Neutrophil (primary cell): ENCODE data around the gene CD300LF.

Experiments used
- H3K27ac ChIP-seq: fragments of 200-600 bp; sonication (generic); 2 replicates; pipeline ENCODE4 v1.5.1; 2016; ENCODE audit warnings: mild to moderate bottlenecking, moderate library complexity
- H3K27me3 ChIP-seq: fragments of 200-600 bp; sonication (generic); 2 replicates; pipeline ENCODE4 v1.6.0; 2016; ENCODE audit warnings: mild to moderate bottlenecking
- H3K36me3 ChIP-seq: fragments of 200-600 bp; sonication (generic); 2 replicates; pipeline ENCODE4 v1.5.1; 2017
- H3K4me1 ChIP-seq, 2 experiments: fragments of 200-600 bp in 1 of 2; sonication (generic) in 1 of 2; 1 replicate in 1 of 2; 2 replicates in 1 of 2; pipeline versions ENCODE4 v1.5.1 to v1.6.1; 2013 to 2016; ENCODE audit warnings: low read depth in 1 of 2, low read length in 1 of 2, mild to moderate bottlenecking in 1 of 2, moderate library complexity in 1 of 2; ENCODE audit not compliant: control insufficient read depth in 1 of 2, insufficient read depth in 1 of 2
- H3K4me3 ChIP-seq, 2 experiments: fragments of 200-600 bp in 1 of 2; sonication (generic) in 1 of 2; 1 replicate in 1 of 2; 2 replicates in 1 of 2; pipeline ENCODE4 v1.5.1; 2013 to 2016; ENCODE audit warnings: low read depth in 1 of 2, low read length in 1 of 2, mild to moderate bottlenecking in 1 of 2, moderate library complexity in 1 of 2
- H3K9me3 ChIP-seq: fragments of 200-600 bp; sonication (generic); 2 replicates; pipeline ENCODE4 v1.5.1; 2016
- TF ChIP-seq, protein P1 (sequence below): fragments of 200-600 bp; sonication (generic); IDR thresholded peaks from 2 replicates; pipeline ENCODE4 v1.5.1; 2016; ENCODE audit warnings: antibody characterized with exemption

The CD300LF gene

DNA sequence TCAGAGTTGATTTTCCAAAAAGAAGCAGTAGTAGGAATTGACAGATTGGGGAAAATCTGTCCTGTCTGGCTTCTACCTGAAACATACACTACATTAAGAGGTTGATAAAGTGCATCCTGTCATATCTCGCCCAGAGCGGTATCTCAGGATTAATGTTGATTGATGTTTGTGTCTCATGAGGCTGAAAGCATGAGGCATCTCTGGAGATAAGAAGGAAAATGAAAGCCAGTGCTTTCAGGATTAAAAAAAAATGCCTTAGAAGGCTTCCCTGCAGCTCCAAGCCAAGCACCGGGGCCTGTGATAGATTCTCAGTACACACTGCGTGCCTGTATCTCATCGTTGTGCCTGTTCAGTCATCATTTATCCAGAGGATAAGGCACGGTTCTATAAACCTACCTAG, 62.8 kb downstream of the CD300LF start:
- TF ChIP-seq, protein P1, sequence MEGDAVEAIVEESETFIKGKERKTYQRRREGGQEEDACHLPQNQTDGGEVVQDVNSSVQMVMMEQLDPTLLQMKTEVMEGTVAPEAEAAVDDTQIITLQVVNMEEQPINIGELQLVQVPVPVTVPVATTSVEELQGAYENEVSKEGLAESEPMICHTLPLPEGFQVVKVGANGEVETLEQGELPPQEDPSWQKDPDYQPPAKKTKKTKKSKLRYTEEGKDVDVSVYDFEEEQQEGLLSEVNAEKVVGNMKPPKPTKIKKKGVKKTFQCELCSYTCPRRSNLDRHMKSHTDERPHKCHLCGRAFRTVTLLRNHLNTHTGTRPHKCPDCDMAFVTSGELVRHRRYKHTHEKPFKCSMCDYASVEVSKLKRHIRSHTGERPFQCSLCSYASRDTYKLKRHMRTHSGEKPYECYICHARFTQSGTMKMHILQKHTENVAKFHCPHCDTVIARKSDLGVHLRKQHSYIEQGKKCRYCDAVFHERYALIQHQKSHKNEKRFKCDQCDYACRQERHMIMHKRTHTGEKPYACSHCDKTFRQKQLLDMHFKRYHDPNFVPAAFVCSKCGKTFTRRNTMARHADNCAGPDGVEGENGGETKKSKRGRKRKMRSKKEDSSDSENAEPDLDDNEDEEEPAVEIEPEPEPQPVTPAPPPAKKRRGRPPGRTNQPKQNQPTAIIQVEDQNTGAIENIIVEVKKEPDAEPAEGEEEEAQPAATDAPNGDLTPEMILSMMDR: no peak
- H3K27me3 ChIP-seq: peaks cover 95% of the 10 kb centered on the region

DNA sequence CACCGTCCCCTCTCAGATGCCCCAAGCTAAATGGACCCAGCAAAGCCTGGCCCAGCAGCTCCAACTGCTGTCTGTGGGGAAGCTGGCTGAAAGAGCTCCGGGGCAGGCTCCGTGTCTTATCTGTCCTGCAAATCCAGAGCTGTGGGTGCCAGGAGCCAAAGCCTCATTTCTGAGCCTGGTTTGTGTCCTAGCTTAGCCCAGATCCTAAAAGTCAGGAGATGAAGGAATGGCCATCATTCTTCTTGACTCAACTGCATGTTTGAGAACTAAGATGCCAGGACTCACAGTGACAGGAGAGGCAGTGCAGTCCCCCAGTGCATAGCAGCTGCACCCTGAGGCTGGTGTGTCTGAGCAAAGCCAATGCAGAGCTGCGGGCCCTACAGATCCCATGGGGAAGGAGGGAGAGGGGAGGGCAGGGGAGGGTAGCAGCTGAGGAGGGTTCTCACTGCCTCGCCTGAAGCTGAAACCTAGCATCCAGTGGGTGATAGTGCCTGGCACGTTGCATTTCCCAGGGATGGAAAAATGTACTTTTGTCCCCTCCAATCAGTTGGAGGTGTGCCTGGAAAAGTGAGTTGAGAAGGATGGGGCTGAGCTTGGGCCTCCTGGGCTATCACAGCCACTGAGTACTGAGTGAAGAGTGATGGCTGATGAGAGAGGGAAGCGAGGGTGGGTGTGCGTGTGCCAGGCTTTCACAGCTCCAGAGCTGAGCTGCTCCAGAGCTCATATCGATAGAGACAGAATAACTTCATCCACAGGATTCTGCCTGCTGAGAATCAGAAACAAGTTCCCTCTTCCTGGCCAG, 64.7 kb downstream of the CD300LF start:
- no peaks in the 10 kb centered on the region for H3K4me1 ChIP-seq
- no peaks in the 10 kb centered on the region for H3K9me3 ChIP-seq
- H3K27me3 ChIP-seq: peaks cover 94% of the 10 kb centered on the region
- H3K36me3 ChIP-seq: no peaks in the 10 kb centered on the region
- TF ChIP-seq, protein P1: no peak
- no peak overlapping the region for H3K27ac ChIP-seq
- H3K4me3 ChIP-seq: no peak overlapping the region

More for the DNA sequence above, 62.8 kb downstream of the CD300LF start:
- Histone ChIP-seq H3K9me3 (no peaks in the 10 kb centered on the region), H3K36me3 (no peaks in the 10 kb centered on the region), H3K27ac (no peak overlapping the region), H3K4me1 (no peaks in the 10 kb centered on the region), H3K4me3 (no peak overlapping the region)

DNA sequence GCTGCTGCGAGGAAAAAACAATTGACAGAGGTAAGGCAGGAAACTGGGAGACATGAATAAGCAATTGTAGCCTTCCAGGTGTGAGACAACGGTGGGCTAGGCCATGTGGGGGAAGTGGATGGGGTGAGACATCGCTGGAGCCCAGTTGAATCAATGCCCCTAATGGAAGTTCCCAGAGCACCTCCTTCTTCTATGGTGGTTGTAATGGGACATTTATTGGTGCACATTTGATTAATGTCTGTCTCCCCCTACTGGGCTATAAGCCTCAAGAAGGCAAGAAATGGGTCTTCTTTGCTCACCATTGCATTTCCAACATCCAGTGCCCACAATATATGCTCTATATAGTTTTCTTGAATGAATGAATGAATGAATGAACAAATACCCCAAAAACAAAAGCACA, 66.5 kb downstream of the CD300LF start:
- no peak overlapping the region for H3K4me3 ChIP-seq
- H3K4me1 ChIP-seq: peaks cover 7 to 11% of the 10 kb centered on the region in 2 experiments
- H3K9me3 ChIP-seq: no peaks in the 10 kb centered on the region
- no peak overlapping the region for H3K27ac ChIP-seq
- H3K27me3 ChIP-seq: peaks cover 93% of the 10 kb centered on the region
- TF ChIP-seq, protein P1: no peak
- no peaks in the 10 kb centered on the region for H3K36me3 ChIP-seq

DNA sequence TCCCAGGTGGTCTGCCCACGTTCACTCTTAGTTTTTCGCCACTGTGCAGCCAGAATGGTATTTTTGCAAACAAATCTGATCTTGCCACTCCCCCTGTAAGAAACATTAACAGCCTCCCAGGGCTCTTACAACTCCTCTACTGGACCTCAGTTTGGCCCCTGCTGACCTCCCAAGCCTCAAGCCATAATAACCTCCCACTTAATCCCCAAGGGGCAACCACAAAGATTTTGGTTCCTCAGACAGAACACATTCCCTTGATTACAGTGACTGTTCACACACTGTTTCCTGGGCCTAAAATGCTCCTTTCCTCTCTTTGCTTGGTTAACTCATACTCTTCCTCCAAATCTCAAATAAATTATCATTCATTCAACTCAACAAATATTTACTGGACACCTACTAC, 67.7 kb downstream of the CD300LF start:
- H3K27me3 ChIP-seq: peaks cover 93% of the 10 kb centered on the region
- H3K9me3 ChIP-seq: no peaks in the 10 kb centered on the region
- H3K36me3 ChIP-seq: no peaks in the 10 kb centered on the region
- TF ChIP-seq, protein P1: no peak
- no peak overlapping the region for H3K4me3 ChIP-seq
- no peak overlapping the region for H3K27ac ChIP-seq
- H3K4me1 ChIP-seq: peaks cover 14 to 23% of the 10 kb centered on the region in 2 experiments

DNA sequence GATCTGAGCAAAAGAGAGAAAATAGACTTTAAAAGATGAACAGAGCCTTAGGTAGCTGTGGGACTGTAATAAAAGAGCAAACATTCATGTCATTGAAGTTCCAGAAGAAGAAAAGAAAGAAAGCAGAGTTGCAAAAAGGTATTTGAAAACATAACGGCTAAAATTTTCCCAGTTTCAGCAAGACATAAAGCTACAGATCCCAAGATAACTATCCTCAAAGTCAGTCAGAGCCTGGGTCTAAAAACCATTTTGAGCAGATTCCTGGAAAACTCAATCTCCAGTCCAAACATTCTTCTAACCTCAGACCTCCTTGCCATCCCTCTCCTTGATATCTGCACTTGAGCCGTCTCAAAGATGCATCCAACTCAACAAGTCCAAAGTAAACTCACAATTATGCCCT, 68.3 kb downstream of the CD300LF start:
- Histone ChIP-seq H3K4me1 (peaks cover 20 to 29% of the 10 kb centered on the region in 2 experiments), H3K27ac (no peak overlapping the region), H3K4me3 (no peak overlapping the region), H3K27me3 (peaks cover 93% of the 10 kb centered on the region), H3K9me3 (no peaks in the 10 kb centered on the region), H3K36me3 (no peaks in the 10 kb centered on the region)
- TF ChIP-seq, protein P1: no peak
